ENCODE data around the gene CTDNEP1. TPM values are rescaled to one million over a fixed set of nuclear protein-coding genes. Genes with fewer than 3 reads are reported as not detected.

CTDNEP1 gene
- total and polyA plus RNA-seq, 7 donors: 171 to 332 (median 217) TPM

DNA sequence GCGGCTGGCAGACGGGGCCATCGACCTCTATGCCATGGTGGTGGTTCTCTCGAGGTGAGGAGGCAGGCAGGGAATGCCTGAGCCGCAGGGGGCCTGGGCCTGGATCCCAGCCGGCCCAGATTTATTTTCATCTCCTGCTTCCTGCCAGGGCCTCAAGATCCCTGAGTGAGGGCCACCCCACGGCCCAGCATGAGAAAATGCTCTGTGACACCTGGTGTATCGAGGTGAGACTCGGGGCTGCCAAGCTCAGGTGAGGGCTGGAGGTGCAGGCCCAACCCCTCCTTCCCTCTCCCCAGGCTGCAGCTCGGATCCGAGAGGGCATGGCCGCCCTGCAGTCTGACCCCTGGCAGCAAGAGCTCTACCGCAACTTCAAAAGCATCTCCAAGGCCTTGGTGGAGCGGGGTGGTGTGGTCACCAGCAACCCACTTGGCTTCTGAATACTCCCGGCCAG lies 26.8 kb downstream of the CTDNEP1 start:
- 41 to 57% (median 45%) methylated on average over 14 to 15 of the region's 15 CpGs for WGBS, 3 donors

DNA sequence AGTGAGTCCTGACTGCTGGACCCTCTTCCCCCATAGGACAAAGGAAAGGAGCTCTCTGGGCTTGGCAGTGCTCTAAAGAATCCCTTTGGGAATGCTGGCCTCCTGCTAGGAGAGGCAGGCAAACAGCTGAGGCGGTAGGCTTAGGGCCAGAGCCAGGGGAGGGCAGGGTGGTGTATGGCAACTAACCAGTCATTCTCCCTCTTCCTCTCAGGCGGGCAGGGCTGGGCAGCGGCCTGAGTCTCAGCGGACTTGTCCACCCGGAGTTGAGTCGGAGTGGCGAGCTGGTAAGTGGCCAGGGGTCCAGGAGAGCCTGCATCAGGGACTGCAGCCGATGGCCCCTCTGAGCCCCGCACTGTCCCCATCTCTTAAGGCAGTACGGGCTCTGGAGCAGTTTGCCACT lies 27.4 kb downstream of the CTDNEP1 start:
- Histone ChIP-seq H3K4me1 (peaks cover 34% of the 10 kb centered on the region), H3K27ac (peak overlapping the region; percentile 46)
- no peak for ATAC-seq

More for the DNA sequence above, 26.8 kb downstream of the CTDNEP1 start:
- Histone ChIP-seq H3K27me3 (ENCODE audit: insufficient read depth in 3 of 3, low read length in 2 of 3) (no peaks in the 10 kb centered on the region), H3K36me3 (ENCODE audit: insufficient read depth in 1 of 2, low read depth in 1 of 2) (peaks cover 10 to 90% of the 10 kb centered on the region in 2 donors), H3K4me3 (no peak overlapping the region), H3K9me3 (no peaks in the 10 kb centered on the region), H3K4me1 (peaks cover 30% of the 10 kb centered on the region), H3K27ac (no peak overlapping the region)
- DNase-seq (peak in 1 of 2 donors; percentile 12), ATAC-seq (no peak)
- intact Hi-C loops (cut with DNase I): no loop called here
- TF ChIP-seq, protein P1, sequence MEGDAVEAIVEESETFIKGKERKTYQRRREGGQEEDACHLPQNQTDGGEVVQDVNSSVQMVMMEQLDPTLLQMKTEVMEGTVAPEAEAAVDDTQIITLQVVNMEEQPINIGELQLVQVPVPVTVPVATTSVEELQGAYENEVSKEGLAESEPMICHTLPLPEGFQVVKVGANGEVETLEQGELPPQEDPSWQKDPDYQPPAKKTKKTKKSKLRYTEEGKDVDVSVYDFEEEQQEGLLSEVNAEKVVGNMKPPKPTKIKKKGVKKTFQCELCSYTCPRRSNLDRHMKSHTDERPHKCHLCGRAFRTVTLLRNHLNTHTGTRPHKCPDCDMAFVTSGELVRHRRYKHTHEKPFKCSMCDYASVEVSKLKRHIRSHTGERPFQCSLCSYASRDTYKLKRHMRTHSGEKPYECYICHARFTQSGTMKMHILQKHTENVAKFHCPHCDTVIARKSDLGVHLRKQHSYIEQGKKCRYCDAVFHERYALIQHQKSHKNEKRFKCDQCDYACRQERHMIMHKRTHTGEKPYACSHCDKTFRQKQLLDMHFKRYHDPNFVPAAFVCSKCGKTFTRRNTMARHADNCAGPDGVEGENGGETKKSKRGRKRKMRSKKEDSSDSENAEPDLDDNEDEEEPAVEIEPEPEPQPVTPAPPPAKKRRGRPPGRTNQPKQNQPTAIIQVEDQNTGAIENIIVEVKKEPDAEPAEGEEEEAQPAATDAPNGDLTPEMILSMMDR (IDR thresholded peaks at IDR 0.05): no peak

DNA sequence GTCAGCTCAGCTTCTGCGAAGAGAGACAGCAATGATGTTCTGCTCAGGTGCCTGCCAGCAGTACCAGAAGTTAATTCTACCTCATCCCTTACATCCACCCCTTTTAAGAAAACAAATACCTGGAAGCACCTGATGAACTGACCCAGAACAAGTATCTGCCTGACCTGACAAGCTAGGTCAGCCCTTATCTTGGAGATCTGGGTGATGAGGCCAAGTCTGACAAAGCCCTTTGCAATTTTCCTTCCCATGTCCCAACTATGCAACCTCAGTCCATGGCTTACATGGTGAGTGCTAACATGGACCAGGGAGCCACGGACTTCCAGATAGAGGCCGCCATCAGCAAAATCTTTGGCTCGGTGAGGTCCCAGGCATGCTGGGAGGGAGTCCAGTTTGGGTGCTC lies 28.2 kb downstream of the CTDNEP1 start:
- no peak overlapping the region for H3K4me3 ChIP-seq
- 59 to 69% (median 63%) methylated on average over 4 of the region's 4 CpGs for WGBS, 3 donors
- TF ChIP-seq, protein P1 (IDR thresholded peaks at IDR 0.05): no peak
- no peak for DNase-seq
- H3K27ac ChIP-seq: no peak overlapping the region
- peaks cover 10 to 77% of the 10 kb centered on the region in 2 donors for H3K36me3 ChIP-seq (ENCODE audit: insufficient read depth in 1 of 2, low read depth in 1 of 2)
- peaks cover 34% of the 10 kb centered on the region for H3K4me1 ChIP-seq
- no peak for ATAC-seq
- no peaks in the 10 kb centered on the region for H3K9me3 ChIP-seq
- no peaks in the 10 kb centered on the region for H3K27me3 ChIP-seq (ENCODE audit: insufficient read depth in 3 of 3, low read length in 2 of 3)
- intact Hi-C loops (cut with DNase I): no loop called here

More for the DNA sequence above, 27.4 kb downstream of the CTDNEP1 start:
- H3K27me3 ChIP-seq (ENCODE audit: insufficient read depth in 3 of 3, low read length in 2 of 3): no peaks in the 10 kb centered on the region
- no peak overlapping the region for H3K4me3 ChIP-seq
- peaks cover 10 to 85% of the 10 kb centered on the region in 2 donors for H3K36me3 ChIP-seq (ENCODE audit: insufficient read depth in 1 of 2, low read depth in 1 of 2)
- intact Hi-C loops (cut with DNase I): no loop called here
- DNase-seq: peak in 1 of 2 donors; percentile 33
- no peaks in the 10 kb centered on the region for H3K9me3 ChIP-seq
- WGBS, 3 donors: 32 to 63% (median 48%) methylated on average over 7 to 10 of the region's 10 CpGs
- TF ChIP-seq, protein P1 (IDR thresholded peaks at IDR 0.05): no peak

DNA sequence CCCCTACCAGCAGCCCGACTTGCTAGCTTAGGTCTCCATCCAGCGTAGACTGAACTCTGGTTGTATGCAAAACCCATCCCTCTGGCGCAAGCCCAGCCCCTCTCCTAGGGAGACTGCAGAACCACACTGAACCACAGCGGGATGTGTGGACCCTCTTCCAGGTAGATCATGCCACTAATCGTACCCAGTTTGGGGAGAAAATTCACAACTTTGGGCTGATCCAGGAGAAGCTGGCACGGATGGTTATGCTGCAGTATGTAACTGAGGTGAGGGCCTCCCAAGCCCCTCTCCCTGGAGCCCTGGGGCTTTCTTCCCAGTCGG lies 28.6 kb downstream of the CTDNEP1 start:
- intact Hi-C loops (cut with DNase I): no loop called here
- H3K27me3 ChIP-seq (ENCODE audit: insufficient read depth in 3 of 3, low read length in 2 of 3): no peaks in the 10 kb centered on the region
- no peak overlapping the region for H3K4me3 ChIP-seq
- H3K27ac ChIP-seq: no peak overlapping the region
- WGBS, 3 donors: 57 to 73% (median 66%) methylated on average over 7 of the region's 7 CpGs
- H3K9me3 ChIP-seq: no peaks in the 10 kb centered on the region
- peaks cover 10 to 73% of the 10 kb centered on the region in 2 donors for H3K36me3 ChIP-seq (ENCODE audit: insufficient read depth in 1 of 2, low read depth in 1 of 2)
- DNase-seq (peak in 1 of 2 donors; percentile 17), ATAC-seq (no peak)
- TF ChIP-seq, protein P1 (IDR thresholded peaks at IDR 0.05): no peak
- H3K4me1 ChIP-seq: peaks cover 34% of the 10 kb centered on the region
